Measurements from ENCODE around the gene SYNPO. TPM values are rescaled to one million over a fixed set of nuclear protein-coding genes. Genes with fewer than 3 reads are reported as not detected.

Gene SYNPO
- total RNA-seq, 1 experiment from 2014 or later = not detected

- Histone ChIP-seq H3K9ac (ENCODE audit: low read length) (no peak overlapping the region), H3K9me3 (ENCODE audit: low read length) (no peaks in the 10 kb centered on the region), H3K27ac (ENCODE audit: low read length) (no peak overlapping the region), H3K79me2 (ENCODE audit: low read length) (no peaks in the 10 kb centered on the region), H3K27me3 (ENCODE audit: low read length) (no peaks in the 10 kb centered on the region), H3K4me3 (ENCODE audit: low read length) (no peak overlapping the region), H3K36me3 (ENCODE audit: insufficient read depth, low read length) (no peaks in the 10 kb centered on the region), H3K4me1 (ENCODE audit: low read length) (peaks cover 9% of the 10 kb centered on the region), H4K20me1 (ENCODE audit: insufficient read depth, low read depth, low read length) (no peaks in the 10 kb centered on the region), H2AFZ (ENCODE audit: low read length) (no peak overlapping the region), H3K9me2 (replicated peaks; ENCODE audit: insufficient read depth, low read length) (no peaks in the 10 kb centered on the region), H3K4me2 (ENCODE audit: low read depth, low read length, poor library complexity, severe bottlenecking) (no peak overlapping the region)
- DNase-seq = no peak
Measured at GRCh38 chr5:150598006-150598405, 42.5 kb upstream of the SYNPO start.

DNA sequence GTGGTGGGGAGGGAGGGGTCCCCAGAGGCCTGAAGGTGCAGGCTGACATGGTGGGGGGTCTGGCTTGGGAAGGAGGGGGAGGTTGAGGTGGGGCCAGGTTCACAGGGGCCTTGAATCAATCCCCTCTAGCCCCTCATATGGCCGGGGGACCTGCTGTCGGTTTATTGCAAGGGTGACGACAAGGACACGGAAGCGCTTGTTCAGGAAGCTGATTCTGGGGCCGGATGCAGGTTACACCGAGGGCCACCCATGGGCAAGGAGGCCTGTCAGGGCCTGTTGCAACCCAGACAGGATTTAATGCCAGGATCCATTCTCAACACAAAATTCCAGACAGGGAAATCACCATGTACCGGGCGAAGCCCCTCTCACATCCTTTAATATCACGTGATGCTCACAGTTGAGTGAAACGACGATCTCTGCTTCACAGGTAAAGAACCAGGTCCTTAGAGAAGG, 41.6 kb upstream of the SYNPO start:
- no peak overlapping the region for H2AFZ ChIP-seq (ENCODE audit: low read length)
- no peaks in the 10 kb centered on the region for H4K20me1 ChIP-seq (ENCODE audit: insufficient read depth, low read depth, low read length)
- H3K9me3 ChIP-seq (ENCODE audit: low read length) = no peaks in the 10 kb centered on the region
- no peak for DNase-seq
- H3K79me2 ChIP-seq (ENCODE audit: low read length) = no peaks in the 10 kb centered on the region
- peaks cover 9% of the 10 kb centered on the region for H3K4me1 ChIP-seq (ENCODE audit: low read length)
- H3K9me2 ChIP-seq (replicated peaks; ENCODE audit: insufficient read depth, low read length) = no peaks in the 10 kb centered on the region
- no peak overlapping the region for H3K27ac ChIP-seq (ENCODE audit: low read length)
- no peaks in the 10 kb centered on the region for H3K27me3 ChIP-seq (ENCODE audit: low read length)
- no peak overlapping the region for H3K9ac ChIP-seq (ENCODE audit: low read length)
- no peak overlapping the region for H3K4me2 ChIP-seq (ENCODE audit: low read depth, low read length, poor library complexity, severe bottlenecking)
- no peaks in the 10 kb centered on the region for H3K36me3 ChIP-seq (ENCODE audit: insufficient read depth, low read length)
- no peak overlapping the region for H3K4me3 ChIP-seq (ENCODE audit: low read length)

- Histone ChIP-seq H3K27me3 (ENCODE audit: low read length) (no peaks in the 10 kb centered on the region), H3K36me3 (ENCODE audit: insufficient read depth, low read length) (no peaks in the 10 kb centered on the region), H4K20me1 (ENCODE audit: insufficient read depth, low read depth, low read length) (no peaks in the 10 kb centered on the region), H3K9ac (ENCODE audit: low read length) (no peak overlapping the region), H3K27ac (ENCODE audit: low read length) (no peak overlapping the region), H3K4me3 (ENCODE audit: low read length) (no peak overlapping the region), H2AFZ (ENCODE audit: low read length) (no peak overlapping the region), H3K4me1 (ENCODE audit: low read length) (peaks cover 9% of the 10 kb centered on the region), H3K79me2 (ENCODE audit: low read length) (no peaks in the 10 kb centered on the region), H3K4me2 (ENCODE audit: low read depth, low read length, poor library complexity, severe bottlenecking) (no peak overlapping the region), H3K9me3 (ENCODE audit: low read length) (no peaks in the 10 kb centered on the region), H3K9me2 (replicated peaks; ENCODE audit: insufficient read depth, low read length) (no peaks in the 10 kb centered on the region)
- DNase-seq = no peak
Measured at GRCh38 chr5:150599281-150599680, 41.2 kb upstream of the SYNPO start.

GRCh38 chr5:150599917-150600511, 40.4 kb upstream of the SYNPO start:
- no peak overlapping the region for H3K27ac ChIP-seq (ENCODE audit: low read length)
- no peaks in the 10 kb centered on the region for H3K27me3 ChIP-seq (ENCODE audit: low read length)
- no peak overlapping the region for H3K4me3 ChIP-seq (ENCODE audit: low read length)
- no peaks in the 10 kb centered on the region for H3K36me3 ChIP-seq (ENCODE audit: insufficient read depth, low read length)
- no peaks in the 10 kb centered on the region for H3K79me2 ChIP-seq (ENCODE audit: low read length)
- H3K4me1 ChIP-seq (ENCODE audit: low read length) = peaks cover 9% of the 10 kb centered on the region
- no peak for DNase-seq
- H3K9me2 ChIP-seq (replicated peaks; ENCODE audit: insufficient read depth, low read length) = no peaks in the 10 kb centered on the region
- no peak overlapping the region for H3K9ac ChIP-seq (ENCODE audit: low read length)
- H4K20me1 ChIP-seq (ENCODE audit: insufficient read depth, low read depth, low read length) = no peaks in the 10 kb centered on the region
- H3K9me3 ChIP-seq (ENCODE audit: low read length) = no peaks in the 10 kb centered on the region
- H2AFZ ChIP-seq (ENCODE audit: low read length) = no peak overlapping the region
- H3K4me2 ChIP-seq (ENCODE audit: low read depth, low read length, poor library complexity, severe bottlenecking) = no peak overlapping the region

GRCh38 chr5:150600616-150601490, 39.6 kb upstream of the SYNPO start:
- Histone ChIP-seq H3K27ac (ENCODE audit: low read length) (no peak overlapping the region), H3K9ac (ENCODE audit: low read length) (no peak overlapping the region), H3K9me3 (ENCODE audit: low read length) (no peaks in the 10 kb centered on the region), H3K27me3 (ENCODE audit: low read length) (no peaks in the 10 kb centered on the region), H3K79me2 (ENCODE audit: low read length) (no peaks in the 10 kb centered on the region), H3K36me3 (ENCODE audit: insufficient read depth, low read length) (no peaks in the 10 kb centered on the region), H2AFZ (ENCODE audit: low read length) (no peak overlapping the region), H4K20me1 (ENCODE audit: insufficient read depth, low read depth, low read length) (no peaks in the 10 kb centered on the region), H3K4me3 (ENCODE audit: low read length) (no peak overlapping the region), H3K9me2 (replicated peaks; ENCODE audit: insufficient read depth, low read length) (no peaks in the 10 kb centered on the region), H3K4me1 (ENCODE audit: low read length) (peaks cover 9% of the 10 kb centered on the region), H3K4me2 (ENCODE audit: low read depth, low read length, poor library complexity, severe bottlenecking) (no peak overlapping the region)
- no peak for DNase-seq

GRCh38 chr5:150601491-150602345, 38.7 kb upstream of the SYNPO start:
- Histone ChIP-seq H4K20me1 (ENCODE audit: insufficient read depth, low read depth, low read length) (no peaks in the 10 kb centered on the region), H3K9me3 (ENCODE audit: low read length) (no peaks in the 10 kb centered on the region), H3K9ac (ENCODE audit: low read length) (no peak overlapping the region), H3K9me2 (replicated peaks; ENCODE audit: insufficient read depth, low read length) (no peaks in the 10 kb centered on the region), H3K4me3 (ENCODE audit: low read length) (no peak overlapping the region), H3K4me2 (ENCODE audit: low read depth, low read length, poor library complexity, severe bottlenecking) (no peak overlapping the region), H2AFZ (ENCODE audit: low read length) (no peak overlapping the region), H3K79me2 (ENCODE audit: low read length) (no peaks in the 10 kb centered on the region), H3K27me3 (ENCODE audit: low read length) (no peaks in the 10 kb centered on the region), H3K4me1 (ENCODE audit: low read length) (peaks cover 4% of the 10 kb centered on the region), H3K27ac (ENCODE audit: low read length) (no peak overlapping the region), H3K36me3 (ENCODE audit: insufficient read depth, low read length) (no peaks in the 10 kb centered on the region)
- no peak for DNase-seq

DNA sequence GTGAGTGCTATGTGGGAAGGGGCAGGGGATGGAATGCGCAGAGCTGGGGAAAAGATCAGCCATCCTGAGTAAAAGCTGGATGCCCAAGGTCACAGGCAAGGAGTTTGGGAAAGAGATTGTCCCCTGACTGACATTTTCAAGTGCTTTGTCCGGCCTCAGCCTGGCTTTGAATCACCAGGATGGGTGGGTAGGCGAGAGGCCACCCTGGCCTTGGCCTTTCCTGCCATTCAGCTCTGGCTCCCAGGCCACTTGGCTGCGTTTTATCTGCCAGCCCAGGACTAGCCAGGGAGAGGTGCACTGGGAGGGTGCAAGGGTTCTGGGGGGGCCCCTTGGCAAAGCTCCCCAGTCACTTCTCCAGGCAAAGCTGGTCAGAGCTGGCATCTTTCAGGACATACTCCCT, 37.4 kb upstream of the SYNPO start:
- DNase-seq = no peak
- Histone ChIP-seq H3K27ac (ENCODE audit: low read length) (no peak overlapping the region), H3K4me1 (ENCODE audit: low read length) (no peaks in the 10 kb centered on the region), H3K9ac (ENCODE audit: low read length) (no peak overlapping the region), H3K9me2 (replicated peaks; ENCODE audit: insufficient read depth, low read length) (no peaks in the 10 kb centered on the region), H2AFZ (ENCODE audit: low read length) (no peak overlapping the region), H3K36me3 (ENCODE audit: insufficient read depth, low read length) (no peaks in the 10 kb centered on the region), H4K20me1 (ENCODE audit: insufficient read depth, low read depth, low read length) (no peaks in the 10 kb centered on the region), H3K27me3 (ENCODE audit: low read length) (no peaks in the 10 kb centered on the region), H3K4me3 (ENCODE audit: low read length) (no peak overlapping the region), H3K4me2 (ENCODE audit: low read depth, low read length, poor library complexity, severe bottlenecking) (no peak overlapping the region), H3K9me3 (ENCODE audit: low read length) (no peaks in the 10 kb centered on the region), H3K79me2 (ENCODE audit: low read length) (no peaks in the 10 kb centered on the region)

DNA sequence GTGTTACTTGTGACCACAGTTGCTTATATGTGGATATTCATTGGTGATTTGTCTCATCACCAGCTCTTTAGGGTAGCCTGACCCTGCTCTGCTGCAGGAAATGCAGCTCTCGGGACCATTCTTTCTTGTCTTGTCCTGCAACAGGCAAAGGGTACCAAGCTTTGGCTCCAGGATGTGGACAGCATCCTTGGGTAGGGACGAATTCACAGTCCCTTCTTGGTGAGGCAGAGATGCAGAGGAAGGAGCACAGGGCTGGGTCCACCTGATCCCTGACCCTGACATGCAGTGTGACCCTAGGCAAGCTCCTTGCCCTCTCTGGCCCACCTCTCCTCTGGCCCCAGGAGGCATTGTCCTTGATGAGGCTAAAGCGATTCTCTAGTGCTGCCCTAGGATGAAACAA, 37.0 kb upstream of the SYNPO start:
- H3K9me3 ChIP-seq (ENCODE audit: low read length) = no peaks in the 10 kb centered on the region
- no peaks in the 10 kb centered on the region for H3K4me1 ChIP-seq (ENCODE audit: low read length)
- H3K79me2 ChIP-seq (ENCODE audit: low read length) = no peaks in the 10 kb centered on the region
- no peaks in the 10 kb centered on the region for H3K36me3 ChIP-seq (ENCODE audit: insufficient read depth, low read length)
- no peak overlapping the region for H3K27ac ChIP-seq (ENCODE audit: low read length)
- no peak overlapping the region for H2AFZ ChIP-seq (ENCODE audit: low read length)
- H4K20me1 ChIP-seq (ENCODE audit: insufficient read depth, low read depth, low read length) = no peaks in the 10 kb centered on the region
- H3K4me2 ChIP-seq (ENCODE audit: low read depth, low read length, poor library complexity, severe bottlenecking) = no peak overlapping the region
- no peak for DNase-seq
- no peak overlapping the region for H3K9ac ChIP-seq (ENCODE audit: low read length)
- no peaks in the 10 kb centered on the region for H3K9me2 ChIP-seq (replicated peaks; ENCODE audit: insufficient read depth, low read length)
- no peak overlapping the region for H3K4me3 ChIP-seq (ENCODE audit: low read length)
- no peaks in the 10 kb centered on the region for H3K27me3 ChIP-seq (ENCODE audit: low read length)

Measured in Karpas-422 (cell line).